ENCODE results near the gene TPPP. TPM values are rescaled to one million over a fixed set of nuclear protein-coding genes. Genes with fewer than 3 reads are reported as not detected.

Gene TPPP
- total and polyA plus RNA-seq, 9 donors, result 1.1 to 8.8 (median 2.3) TPM

DNA sequence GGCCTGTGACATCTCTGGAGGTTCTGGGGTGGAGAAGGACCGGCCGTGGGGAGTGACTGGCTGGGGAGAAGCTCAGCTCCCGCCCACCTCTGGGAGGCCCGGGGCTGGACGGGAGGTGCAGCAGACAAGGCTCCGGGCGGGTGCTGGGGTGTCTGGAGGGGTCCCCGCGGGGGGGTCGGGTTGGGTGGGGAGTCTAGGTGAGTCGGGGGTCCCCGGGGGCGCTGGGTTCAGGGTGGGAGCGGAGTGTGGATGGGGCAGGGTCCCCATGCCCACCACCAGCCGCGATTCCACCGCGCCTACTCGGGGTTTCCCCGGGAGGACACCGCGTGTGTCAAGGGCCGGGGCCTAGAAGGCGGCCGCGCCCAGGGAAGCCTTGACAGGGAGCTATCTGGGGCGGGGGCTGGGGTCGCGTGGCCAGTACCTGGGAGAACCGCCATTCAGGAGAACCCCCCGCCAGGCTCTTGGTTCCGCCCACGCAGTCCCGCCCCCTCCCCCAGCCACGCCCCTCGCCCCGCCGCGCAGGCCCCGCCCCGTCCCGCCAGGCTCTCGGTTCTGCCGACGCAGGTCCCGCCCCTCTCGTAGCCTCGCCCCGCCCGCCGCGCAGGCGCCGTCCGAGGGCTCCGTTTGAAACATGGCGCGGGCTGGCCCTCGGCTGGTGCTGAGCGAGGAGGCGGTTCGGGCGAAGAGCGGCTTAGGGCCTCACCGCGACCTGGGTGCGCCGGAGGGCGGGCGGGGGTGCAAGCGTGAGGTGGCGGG is 81.2 kb downstream of the TPPP start, which contains the start of gene CEP72:
Gene CEP72, plus strand, starts transcription at position 610 of the 756 bp plus-strand sequence. Its CDS starts 22 bp downstream, at position 632.
- 0 to 1% (median 0%) methylated on average over 32 to 72 of the region's 72 CpGs for WGBS, 3 donors
- Histone ChIP-seq H3K36me3 (no peaks in the 10 kb centered on the region), H3K27ac (peak within 1 kb of the TSS in 1 of 2 donors; percentile 24), H3K4me1 (ENCODE audit: insufficient read depth) (peaks cover 6% of the 10 kb centered on the region), H3K9me3 (no peaks in the 10 kb centered on the region), H3K27me3 (no peaks in the 10 kb centered on the region), H3K4me3 (peak within 1 kb of the TSS; percentile 67)
- intact Hi-C loops (cut with DNase I), result no loop called here
- TF ChIP-seq, protein P1, sequence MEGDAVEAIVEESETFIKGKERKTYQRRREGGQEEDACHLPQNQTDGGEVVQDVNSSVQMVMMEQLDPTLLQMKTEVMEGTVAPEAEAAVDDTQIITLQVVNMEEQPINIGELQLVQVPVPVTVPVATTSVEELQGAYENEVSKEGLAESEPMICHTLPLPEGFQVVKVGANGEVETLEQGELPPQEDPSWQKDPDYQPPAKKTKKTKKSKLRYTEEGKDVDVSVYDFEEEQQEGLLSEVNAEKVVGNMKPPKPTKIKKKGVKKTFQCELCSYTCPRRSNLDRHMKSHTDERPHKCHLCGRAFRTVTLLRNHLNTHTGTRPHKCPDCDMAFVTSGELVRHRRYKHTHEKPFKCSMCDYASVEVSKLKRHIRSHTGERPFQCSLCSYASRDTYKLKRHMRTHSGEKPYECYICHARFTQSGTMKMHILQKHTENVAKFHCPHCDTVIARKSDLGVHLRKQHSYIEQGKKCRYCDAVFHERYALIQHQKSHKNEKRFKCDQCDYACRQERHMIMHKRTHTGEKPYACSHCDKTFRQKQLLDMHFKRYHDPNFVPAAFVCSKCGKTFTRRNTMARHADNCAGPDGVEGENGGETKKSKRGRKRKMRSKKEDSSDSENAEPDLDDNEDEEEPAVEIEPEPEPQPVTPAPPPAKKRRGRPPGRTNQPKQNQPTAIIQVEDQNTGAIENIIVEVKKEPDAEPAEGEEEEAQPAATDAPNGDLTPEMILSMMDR (IDR thresholded peaks at IDR 0.05), result no peak
- TF ChIP-seq EP300 (IDR thresholded peaks at IDR 0.05) (no peak), POLR2A (IDR thresholded peaks at IDR 0.05) (no peak)
- DNase-seq, result peak; percentile 87 to 94 (median 93)

DNA sequence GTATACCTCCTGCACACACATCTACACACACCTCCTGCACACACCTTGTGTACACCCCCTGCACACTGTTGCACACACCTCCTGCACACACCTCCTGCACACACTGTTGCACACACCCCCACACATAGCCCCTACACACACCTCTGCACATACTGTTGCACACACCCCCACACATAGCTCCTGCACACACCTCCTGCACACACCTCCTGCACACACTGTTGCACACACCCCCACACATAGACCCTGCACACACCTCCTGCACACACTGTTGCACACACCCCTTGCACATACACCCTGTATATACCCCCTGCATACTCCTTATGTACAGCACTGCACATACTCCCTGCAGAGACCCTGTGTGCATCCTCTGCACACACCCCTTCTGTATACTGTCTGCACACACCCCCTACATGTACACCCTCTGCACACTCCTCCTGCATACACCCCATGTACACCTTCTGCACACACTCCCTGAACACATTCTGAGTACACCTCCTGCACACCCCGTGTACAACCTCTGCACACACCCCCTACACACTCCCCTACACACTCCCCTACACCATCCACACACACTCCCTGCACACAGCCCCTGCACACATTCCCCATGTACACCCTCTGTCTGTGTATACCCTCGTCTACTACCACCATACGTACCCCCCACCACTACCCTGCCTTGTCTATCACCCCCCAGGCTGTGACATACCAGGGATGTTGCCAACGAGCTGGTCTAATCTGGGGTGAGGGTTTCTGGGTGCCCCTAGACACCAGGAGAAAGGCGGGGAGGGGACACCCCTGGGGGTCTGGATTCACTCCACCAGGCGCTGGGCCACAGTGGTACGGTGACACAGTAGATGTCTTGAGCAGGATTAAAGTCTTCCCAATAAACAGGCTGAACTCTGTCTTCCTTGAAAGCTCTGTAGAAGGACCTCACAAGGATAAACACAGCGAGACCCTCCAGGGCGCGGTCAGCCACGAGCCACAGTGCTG is 82.1 kb downstream of the TPPP start:
- Histone ChIP-seq H3K27ac (no peak overlapping the region), H3K4me1 (ENCODE audit: insufficient read depth) (peaks cover 6% of the 10 kb centered on the region), H3K36me3 (no peaks in the 10 kb centered on the region), H3K4me3 (peak overlapping the region; percentile 67), H3K27me3 (no peaks in the 10 kb centered on the region), H3K9me3 (no peaks in the 10 kb centered on the region)
- 21 to 32% (median 28%) methylated on average over 11 of the region's 11 CpGs for WGBS, 3 donors
- no peak for TF ChIP-seq EP300 (IDR thresholded peaks at IDR 0.05)
- TF ChIP-seq, protein P1 (IDR thresholded peaks at IDR 0.05), result no peak
- no peak for TF ChIP-seq POLR2A (IDR thresholded peaks at IDR 0.05)
- intact Hi-C loops (cut with DNase I), result no loop called here
- no peak for DNase-seq

DNA sequence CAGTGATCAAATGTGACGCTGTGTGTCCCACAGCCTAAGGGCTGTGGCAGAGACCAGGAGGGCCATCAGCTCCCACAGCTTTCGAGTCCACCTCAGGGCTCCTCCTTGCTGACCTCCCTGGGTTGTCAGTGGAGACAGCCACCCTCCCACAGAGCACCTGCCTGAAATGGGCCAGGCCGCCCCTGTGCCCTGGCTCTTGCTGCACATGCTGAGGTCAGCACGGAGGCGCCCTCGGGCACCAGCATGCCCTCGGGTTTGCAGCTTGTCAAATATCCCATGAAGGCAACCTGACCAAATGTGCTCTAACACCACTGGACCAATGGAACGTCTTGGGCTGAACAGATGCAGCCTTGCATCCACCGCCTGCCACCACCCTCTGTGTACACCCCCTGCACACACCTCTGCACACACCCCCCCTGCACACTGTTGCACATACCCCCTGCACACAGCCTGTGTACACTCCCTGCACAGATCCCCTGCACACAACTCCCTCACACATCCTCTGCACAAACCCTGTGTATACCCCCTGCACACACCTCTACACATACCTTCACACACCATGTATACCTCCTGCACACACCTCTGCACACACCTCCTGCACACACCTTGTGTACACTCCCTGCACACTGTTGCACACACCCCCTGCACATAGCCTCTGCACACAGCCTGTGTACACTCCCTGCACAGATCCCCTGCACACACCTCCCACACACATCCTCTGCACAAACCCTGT is 83.0 kb downstream of the TPPP start:
- DNase-seq, result no peak
- intact Hi-C loops (cut with DNase I), result no loop called here

More for the DNA sequence above, 83.0 kb downstream of the TPPP start:
- TF ChIP-seq EP300 (IDR thresholded peaks at IDR 0.05) (no peak), POLR2A (IDR thresholded peaks at IDR 0.05) (no peak)
- TF ChIP-seq, protein P1 (IDR thresholded peaks at IDR 0.05), result no peak
- Histone ChIP-seq H3K9me3 (no peaks in the 10 kb centered on the region), H3K27ac (no peak overlapping the region), H3K27me3 (no peaks in the 10 kb centered on the region), H3K4me3 (no peak overlapping the region), H3K4me1 (ENCODE audit: insufficient read depth) (peaks cover 6% of the 10 kb centered on the region), H3K36me3 (no peaks in the 10 kb centered on the region)
- WGBS, 3 donors, result 89 to 93% (median 92%) methylated on average over 9 of the region's 9 CpGs

Other genes with a start within 250 kb of the TPPP start
- gene SLC9A3, start 168.9 kb downstream of the TPPP start, total RNA-seq, result 1 to 10 TPM; 1.7 to 3.6 (median 2.3) TPM
- gene SLC9A3, start 168.9 kb downstream of the TPPP start, polyA plus RNA-seq, result 1 to 10 TPM; 1.2 to 1.7 TPM
- gene CEP72, start 81.0 kb downstream of the TPPP start, total RNA-seq, result 10 to 100 TPM in 2 of 7 donors, 1 to 10 TPM in 5; 4.0 to 11.2 (median 7.8) TPM
- 1 to 10 TPM; 1.6 to 4.9 TPM for gene CEP72, start 81.0 kb downstream of the TPPP start, polyA plus RNA-seq
- gene ZDHHC11B, start 91.4 kb upstream of the TPPP start, total RNA-seq, result 1 to 10 TPM; 1.7 to 8.0 (median 2.4) TPM
- 1 to 10 TPM; 1.7 to 2.9 TPM for gene ZDHHC11B, start 91.4 kb upstream of the TPPP start, polyA plus RNA-seq
- 10 to 100 TPM in 1 of 7 donors, 1 to 10 TPM in 6; 1.7 to 25.6 (median 6.0) TPM for gene ZDHHC11, start 157.6 kb upstream of the TPPP start, total RNA-seq
- gene ZDHHC11, start 157.6 kb upstream of the TPPP start, polyA plus RNA-seq, result 1 to 10 TPM; 1.1 to 2.1 TPM
- 10 to 100 TPM; 18.6 to 42.1 (median 35.0) TPM for gene BRD9, start 199.4 kb upstream of the TPPP start, total RNA-seq
- gene BRD9, start 199.4 kb upstream of the TPPP start, polyA plus RNA-seq, result 10 to 100 TPM; 25.6 to 26.3 TPM
- 1 to 10 TPM; 1.3 to 3.9 (median 2.0) TPM for gene TRIP13, start 199.5 kb upstream of the TPPP start, total RNA-seq
- 1 to 10 TPM; 1.6 to 2.5 TPM for gene TRIP13, start 199.5 kb upstream of the TPPP start, polyA plus RNA-seq

Measured in ovary (tissue), 9 donors.